Measurements from ENCODE around the gene MFAP3L. TPM values are rescaled to one million over a fixed set of nuclear protein-coding genes. Genes with fewer than 3 reads are reported as not detected.

Gene MFAP3L
- total and polyA plus RNA-seq, 11 donors: 0.76 to 5.9 (median 3.2) TPM

DNA sequence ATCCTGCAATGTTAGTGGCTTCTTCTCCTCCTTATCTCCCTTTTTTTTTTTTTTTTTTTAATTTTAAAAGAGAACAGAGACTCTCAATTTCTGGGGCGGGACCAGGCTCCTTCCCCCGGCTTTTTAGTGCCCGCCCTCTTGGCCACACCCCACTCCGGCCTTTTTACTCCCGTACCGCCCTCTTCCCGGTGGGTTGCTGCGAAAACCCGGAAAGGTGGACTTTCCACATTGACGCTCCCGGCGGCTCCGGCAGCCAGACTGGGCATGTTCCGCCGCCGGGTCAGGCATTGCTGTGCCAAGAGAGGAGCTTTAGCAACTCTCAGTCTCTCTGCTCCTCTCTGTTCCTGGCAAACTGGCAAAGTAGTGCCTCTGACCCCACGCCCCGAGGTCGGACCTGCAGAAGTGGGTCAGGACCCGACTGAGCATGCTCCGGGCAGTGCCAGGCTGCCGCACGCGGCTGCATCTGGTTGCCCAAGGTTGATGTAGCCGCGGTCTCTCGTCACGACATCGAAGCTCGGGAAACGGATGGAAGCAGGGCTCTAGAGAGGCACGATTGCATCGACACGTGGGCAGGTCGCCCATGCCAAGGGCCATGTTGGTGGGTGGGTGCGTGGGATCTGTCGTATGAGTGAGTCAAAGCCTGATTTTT, 1.1 kb upstream of the MFAP3L start:
- Histone ChIP-seq H3K4me3 (peak overlapping the region; percentile 75 to 99 (median 92)), H3K36me3 (no peaks in the 10 kb centered on the region), H3K4me1 (peaks cover 0 to 15% (median 5%) of the 10 kb centered on the region in 12 donors), H3K9me3 (no peaks in the 10 kb centered on the region), H3K27me3 (peaks cover 0 to 26% (median 0%) of the 10 kb centered on the region in 9 donors), H3K27ac (peak overlapping the region in 10 of 12 donors; percentile 85 to 93 (median 89))
- intact Hi-C loops (cut with DNase I): loop anchor here in 7 of 10 donors (2.0 to 10.0 kb wide), 5 partner anchors 265 to 423 kb away; partner anchors contain the start of genes NEK1 (in 4 of the 7) and CLCN3 (in 1 of the 7)
- TF ChIP-seq POLR2A (IDR thresholded peaks at IDR 0.05) (peak in 1 of 2 donors; percentile 15), CTCF (IDR thresholded peaks at IDR 0.05) (no peak)
- ATAC-seq (peak; percentile 93 to 97 (median 94)), DNase-seq (peak; percentile 95 to 97 (median 95))
- 3 to 5% (median 4%) methylated on average over 30 to 37 of the region's 37 CpGs for WGBS, 4 donors

- H3K4me3 ChIP-seq: peak overlapping the region; percentile 37 to 99 (median 92)
- ATAC-seq (no peak), DNase-seq (peak in 3 of 5 donors; percentile 23 to 30 (median 24))
- peak overlapping the region in 9 of 12 donors; percentile 20 to 93 (median 62) for H3K27ac ChIP-seq
- intact Hi-C loops (cut with DNase I): loop anchor here in 8 of 10 donors (1.0 to 10.0 kb wide), 7 partner anchors 63 to 421 kb away; partner anchors contain the start of genes NEK1 (in 5 of the 8), AADAT (in 1 of the 8) and CLCN3 (in 1 of the 8)
- no peaks in the 10 kb centered on the region for H3K36me3 ChIP-seq
- H3K27me3 ChIP-seq: peaks cover 0 to 26% (median 0%) of the 10 kb centered on the region in 9 donors
- H3K9me3 ChIP-seq: no peaks in the 10 kb centered on the region
- TF ChIP-seq POLR2A (IDR thresholded peaks at IDR 0.05) (no peak), CTCF (IDR thresholded peaks at IDR 0.05) (no peak)
- 4 to 8% (median 5%) methylated on average over 51 to 74 of the region's 74 CpGs for WGBS, 4 donors
- peaks cover 0 to 15% (median 5%) of the 10 kb centered on the region in 12 donors for H3K4me1 ChIP-seq
Observed at GRCh38 chr4:170025523-170026252, 507 bp downstream of the MFAP3L start.

GRCh38 chr4:170022211-170022610, 4.0 kb downstream of the MFAP3L start:
- WGBS, 4 donors: 77 to 89% (median 79%) methylated on average over 2 of the region's 2 CpGs
- H3K9me3 ChIP-seq: no peaks in the 10 kb centered on the region
- intact Hi-C loops (cut with DNase I): loop anchor here in 2 of 10 donors (10.0 kb wide), 2 partner anchors 397 to 417 kb away; partner anchors contain the start of gene CLCN3 (in 1 of the 2)
- H3K36me3 ChIP-seq: no peaks in the 10 kb centered on the region
- no peak overlapping the region for H3K27ac ChIP-seq
- H3K27me3 ChIP-seq: peaks cover 0 to 11% (median 0%) of the 10 kb centered on the region in 9 donors
- H3K4me3 ChIP-seq: no peak overlapping the region
- ATAC-seq (no peak), DNase-seq (no peak)
- H3K4me1 ChIP-seq: peaks cover 0 to 9% (median 2%) of the 10 kb centered on the region in 12 donors
- TF ChIP-seq POLR2A (IDR thresholded peaks at IDR 0.05) (no peak), CTCF (IDR thresholded peaks at IDR 0.05) (no peak)

GRCh38 chr4:170017252-170017651, 8.9 kb downstream of the MFAP3L start:
- no peaks in the 10 kb centered on the region for H3K27me3 ChIP-seq
- H3K9me3 ChIP-seq: no peaks in the 10 kb centered on the region
- intact Hi-C loops (cut with DNase I): no loop called here
- TF ChIP-seq POLR2A (IDR thresholded peaks at IDR 0.05) (no peak), CTCF (IDR thresholded peaks at IDR 0.05) (no peak)
- no peak for ATAC-seq
- DNase-seq: no peak
- peaks cover 0 to 2% (median 0%) of the 10 kb centered on the region in 12 donors for H3K4me1 ChIP-seq
- H3K36me3 ChIP-seq: no peaks in the 10 kb centered on the region
- WGBS, 4 donors: 69 to 84% (median 78%) methylated on average over 3 of the region's 3 CpGs
- no peak overlapping the region for H3K4me3 ChIP-seq
- no peak overlapping the region for H3K27ac ChIP-seq
